ENCODE results near the gene ATP6V0E1. TPM values are rescaled to one million over a fixed set of nuclear protein-coding genes. Genes with fewer than 3 reads are reported as not detected.
"Not testable (repeated sequence)": the region's sequence is repeated elsewhere in the genome, so short reads cannot be mapped to it uniquely, and the experiment has no call there.

Gene ATP6V0E1
- total and polyA plus RNA-seq, 5 donors, result 200 to 350 (median 221) TPM

GRCh38 chr5:173075137-173075843 lies 91.7 kb downstream of the ATP6V0E1 start:
- Histone ChIP-seq H3K4me3 (ENCODE audit: low read length) (no peak overlapping the region), H3K9me3 (ENCODE audit: control insufficient read depth, low read length) (no peaks in the 10 kb centered on the region), H3K27ac (ENCODE audit: low read length) (no peak overlapping the region), H3K27me3 (ENCODE audit: control insufficient read depth, insufficient read depth) (no peaks in the 10 kb centered on the region), H3K4me1 (ENCODE audit: control insufficient read depth, insufficient read depth, low read length) (peaks cover 3% of the 10 kb centered on the region)
- DNase-seq (no peak), ATAC-seq (no peak)
- WGBS, result 78% methylated on average over 5 of the region's 5 CpGs
- intact Hi-C loops (cut with DNase I), result no loop called here

- intact Hi-C loops (cut with DNase I), result no loop called here
- no peaks in the 10 kb centered on the region for H3K9me3 ChIP-seq (ENCODE audit: control insufficient read depth, low read length)
- no peaks in the 10 kb centered on the region for H3K27me3 ChIP-seq (ENCODE audit: control insufficient read depth, insufficient read depth)
- H3K4me1 ChIP-seq (ENCODE audit: control insufficient read depth, insufficient read depth, low read length), result peaks cover 3% of the 10 kb centered on the region
- 95% methylated on average over 5 of the region's 5 CpGs for WGBS
- ATAC-seq (no peak), DNase-seq (no peak)
- no peak overlapping the region for H3K27ac ChIP-seq (ENCODE audit: low read length)
- no peak overlapping the region for H3K4me3 ChIP-seq (ENCODE audit: low read length)
Observed at GRCh38 chr5:173075970-173076369, 92.4 kb downstream of the ATP6V0E1 start.

GRCh38 chr5:173076471-173076870 lies 92.9 kb downstream of the ATP6V0E1 start:
- H3K9me3 ChIP-seq (ENCODE audit: control insufficient read depth, low read length); H3K27me3 ChIP-seq (ENCODE audit: control insufficient read depth, insufficient read depth); intact Hi-C loops (cut with DNase I); H3K4me1 ChIP-seq (ENCODE audit: control insufficient read depth, insufficient read depth, low read length); ATAC-seq; H3K4me3 ChIP-seq (ENCODE audit: low read length); DNase-seq; H3K27ac ChIP-seq (ENCODE audit: low read length): not testable (repeated sequence)
- WGBS, result 95% methylated on average over 4 of the region's 4 CpGs

- no peak overlapping the region for H3K27ac ChIP-seq (ENCODE audit: low read length)
- DNase-seq, result no peak
- no peaks in the 10 kb centered on the region for H3K27me3 ChIP-seq (ENCODE audit: control insufficient read depth, insufficient read depth)
- peak; percentile 43 to 50 for ATAC-seq
- H3K9me3 ChIP-seq (ENCODE audit: control insufficient read depth, low read length), result no peaks in the 10 kb centered on the region
- intact Hi-C loops (cut with DNase I), result no loop called here
- 50% methylated on average over 3 of the region's 3 CpGs for WGBS
- H3K4me3 ChIP-seq (ENCODE audit: low read length), result no peak overlapping the region
- peaks cover 3% of the 10 kb centered on the region for H3K4me1 ChIP-seq (ENCODE audit: control insufficient read depth, insufficient read depth, low read length)
Observed at GRCh38 chr5:173078878-173079277, 95.3 kb downstream of the ATP6V0E1 start.

Other genes starting within 250 kb of the ATP6V0E1 start
- 100 to 1,000 TPM in 2 of 4 donors, 10 to 100 TPM in 2; 81.3 to 247 (median 105) TPM for gene DUSP1, start 212.6 kb upstream of the ATP6V0E1 start, total RNA-seq
- gene DUSP1, start 212.6 kb upstream of the ATP6V0E1 start, polyA plus RNA-seq, result 78.7 TPM
- 10 to 100 TPM; 75.7 to 96.8 (median 86.9) TPM for gene ERGIC1, start 149.5 kb upstream of the ATP6V0E1 start, total RNA-seq
- gene ERGIC1, start 149.5 kb upstream of the ATP6V0E1 start, polyA plus RNA-seq, result 73.1 TPM
- 10 to 100 TPM; 20.2 to 28.9 (median 25.3) TPM for gene RPL26L1, start 24.3 kb upstream of the ATP6V0E1 start, total RNA-seq
- gene RPL26L1, start 24.3 kb upstream of the ATP6V0E1 start, polyA plus RNA-seq, result 58.8 TPM
- gene CREBRF, start 72.6 kb downstream of the ATP6V0E1 start, total RNA-seq, result 10 to 100 TPM; 14.7 to 29.7 (median 26.2) TPM
- 6.9 TPM for gene CREBRF, start 72.6 kb downstream of the ATP6V0E1 start, polyA plus RNA-seq
- 10 to 100 TPM in 3 of 4 donors, 1 to 10 TPM in 1; 8.7 to 13.1 (median 11.0) TPM for gene BNIP1, start 160.8 kb downstream of the ATP6V0E1 start, total RNA-seq
- 12.1 TPM for gene BNIP1, start 160.8 kb downstream of the ATP6V0E1 start, polyA plus RNA-seq

All from right cardiac atrium (tissue), 5 donors.